Activated CD8-positive, alpha-beta T cell treated with anti-CD3 and anti-CD28 coated beads for 36 hours (primary cell): ENCODE data around the gene PTPRK. TPM values are rescaled to one million over a fixed set of nuclear protein-coding genes. Genes with fewer than 3 reads are reported as not detected.

Experiments
- ATAC-seq: fragments of 200-7000 bp; cut with Tn5 transposase; one replicate; pipeline ENCODE4 v1.10.0; 2021; ENCODE audit warnings: mild to moderate bottlenecking, moderate library complexity
- CTCF ChIA-PET: fragments of 350-600 bp; sonication (Branson Sonifier 250); formaldehyde crosslinking; loops from one replicate; lab custom pipeline; 2021; ENCODE audit warnings: antibody characterized with exemption; lab: Charles Lee
- POLR2A ChIA-PET: fragments of 350-600 bp; sonication (Branson Sonifier 250); formaldehyde crosslinking; loops from one replicate; lab custom pipeline; 2021; ENCODE audit warnings: antibody characterized with exemption; lab: Charles Lee
- DNase-seq: peaks from one replicate; pipeline ENCODE4 v3.0.0-alpha.2; 2020
- H3K27ac Mint-ChIP-seq: one replicate; pipeline ENCODE4 v1.8.0; 2021; ENCODE audit warnings: mild to moderate bottlenecking, mixed read lengths
- H3K27me3 Mint-ChIP-seq: one replicate; pipeline ENCODE4 v1.8.0; 2021; ENCODE audit warnings: mixed read lengths
- H3K36me3 Mint-ChIP-seq: one replicate; pipeline ENCODE4 v1.8.0; 2021; ENCODE audit warnings: low read depth, mixed read lengths
- H3K4me1 Mint-ChIP-seq: one replicate; pipeline ENCODE4 v1.8.0; 2021; ENCODE audit warnings: low read depth, mixed read lengths
- H3K4me3 Mint-ChIP-seq: one replicate; pipeline ENCODE4 v1.8.0; 2021; ENCODE audit warnings: mild to moderate bottlenecking, moderate library complexity, mixed read lengths
- H3K9me3 Mint-ChIP-seq: one replicate; pipeline ENCODE4 v1.8.0; 2021; ENCODE audit warnings: mixed read lengths
- intact Hi-C: fragments of 100-400 bp; cut with micrococcal nuclease; formaldehyde crosslinking; loops from one replicate; pipeline ENCODE4 v1.10.0; 2022
- total RNA-seq, 2 experiments: library from RNA; stranded (reverse); gene quantifications; one replicate each; pipeline ENCODE4 v1.2.3, GENCODE V29; 2021
- TF ChIP-seq, protein P1 (sequence below): fragments of 200-600 bp; IDR thresholded peaks from one replicate; pipeline ENCODE4 v1.8.0; 2022; ENCODE audit warnings: antibody characterized with exemption, mild to moderate bottlenecking

Gene PTPRK
- total RNA-seq, 2 experiments from 2014 or later, result 7.7 to 8.9 TPM

DNA sequence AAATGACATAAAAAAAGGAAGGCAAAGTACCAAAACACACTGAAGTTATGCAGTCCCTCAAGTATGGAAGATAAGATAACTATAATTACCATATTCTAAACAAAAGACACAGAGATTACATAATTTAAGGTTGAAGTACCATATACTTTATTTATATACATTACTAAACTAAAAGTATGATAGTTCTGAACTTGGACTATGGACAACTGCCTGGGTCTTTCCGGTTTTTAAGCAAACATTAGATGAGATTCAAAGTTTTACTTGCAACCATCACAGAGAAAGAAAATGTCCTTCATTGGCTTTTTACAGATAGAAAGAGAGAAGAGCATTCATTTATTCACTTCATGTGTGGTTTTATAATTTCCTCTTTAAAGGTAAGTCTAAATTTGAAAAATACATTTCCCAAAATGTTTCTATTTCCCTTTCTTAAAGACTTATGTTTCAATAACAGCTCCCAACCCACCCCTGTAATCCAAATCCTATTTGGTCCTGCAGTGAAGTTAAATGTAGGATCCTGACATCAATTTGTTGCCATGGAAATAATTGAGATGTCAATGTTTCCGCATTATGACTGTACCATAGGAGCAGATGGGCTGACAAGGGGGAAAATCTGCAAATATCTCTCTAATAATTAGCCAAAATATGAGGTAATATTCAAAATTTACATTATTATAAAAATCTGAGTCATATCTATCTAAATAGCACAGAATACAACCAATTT is 63.7 kb downstream of the PTPRK start:
- CTCF ChIA-PET, result no interaction called here
- Mint-ChIP-seq H3K4me1 (no peaks in the 10 kb centered on the region), H3K27me3 (no peaks in the 10 kb centered on the region), H3K9me3 (no peaks in the 10 kb centered on the region), H3K36me3 (no peaks in the 10 kb centered on the region), H3K27ac (no peak overlapping the region), H3K4me3 (no peak overlapping the region)
- ATAC-seq (no peak), DNase-seq (no peak)
- TF ChIP-seq, protein P1, sequence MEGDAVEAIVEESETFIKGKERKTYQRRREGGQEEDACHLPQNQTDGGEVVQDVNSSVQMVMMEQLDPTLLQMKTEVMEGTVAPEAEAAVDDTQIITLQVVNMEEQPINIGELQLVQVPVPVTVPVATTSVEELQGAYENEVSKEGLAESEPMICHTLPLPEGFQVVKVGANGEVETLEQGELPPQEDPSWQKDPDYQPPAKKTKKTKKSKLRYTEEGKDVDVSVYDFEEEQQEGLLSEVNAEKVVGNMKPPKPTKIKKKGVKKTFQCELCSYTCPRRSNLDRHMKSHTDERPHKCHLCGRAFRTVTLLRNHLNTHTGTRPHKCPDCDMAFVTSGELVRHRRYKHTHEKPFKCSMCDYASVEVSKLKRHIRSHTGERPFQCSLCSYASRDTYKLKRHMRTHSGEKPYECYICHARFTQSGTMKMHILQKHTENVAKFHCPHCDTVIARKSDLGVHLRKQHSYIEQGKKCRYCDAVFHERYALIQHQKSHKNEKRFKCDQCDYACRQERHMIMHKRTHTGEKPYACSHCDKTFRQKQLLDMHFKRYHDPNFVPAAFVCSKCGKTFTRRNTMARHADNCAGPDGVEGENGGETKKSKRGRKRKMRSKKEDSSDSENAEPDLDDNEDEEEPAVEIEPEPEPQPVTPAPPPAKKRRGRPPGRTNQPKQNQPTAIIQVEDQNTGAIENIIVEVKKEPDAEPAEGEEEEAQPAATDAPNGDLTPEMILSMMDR, result no peak
- intact Hi-C loops, result no loop called here
- POLR2A ChIA-PET, result no interaction called here

DNA sequence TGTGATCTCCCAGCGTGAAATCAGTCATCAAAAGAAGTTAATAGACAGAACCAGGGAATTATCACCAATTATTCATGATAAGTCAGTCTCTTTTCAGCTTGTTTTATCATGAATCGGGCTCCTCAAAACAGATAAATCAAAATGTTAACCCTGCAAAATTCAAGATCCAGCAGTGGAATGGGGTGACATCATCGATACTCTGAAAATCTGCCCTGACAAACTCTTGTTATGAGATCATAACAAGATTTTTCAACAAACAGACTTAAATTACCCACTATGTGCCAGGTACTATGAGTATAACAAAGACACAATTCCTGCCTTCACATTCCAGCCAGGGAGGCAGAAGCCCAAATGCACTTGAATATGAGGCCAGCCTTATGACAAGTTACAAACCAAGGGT is 64.4 kb downstream of the PTPRK start:
- DNase-seq, result no peak
- no peaks in the 10 kb centered on the region for H3K27me3 Mint-ChIP-seq
- H3K36me3 Mint-ChIP-seq, result no peaks in the 10 kb centered on the region
- no peak overlapping the region for H3K4me3 Mint-ChIP-seq
- TF ChIP-seq, protein P1, result no peak
- H3K27ac Mint-ChIP-seq, result no peak overlapping the region
- no peaks in the 10 kb centered on the region for H3K9me3 Mint-ChIP-seq
- ATAC-seq, result no peak
- ChIA-PET POLR2A (no interaction called here), CTCF (no interaction called here)
- intact Hi-C loops, result no loop called here
- no peaks in the 10 kb centered on the region for H3K4me1 Mint-ChIP-seq

DNA sequence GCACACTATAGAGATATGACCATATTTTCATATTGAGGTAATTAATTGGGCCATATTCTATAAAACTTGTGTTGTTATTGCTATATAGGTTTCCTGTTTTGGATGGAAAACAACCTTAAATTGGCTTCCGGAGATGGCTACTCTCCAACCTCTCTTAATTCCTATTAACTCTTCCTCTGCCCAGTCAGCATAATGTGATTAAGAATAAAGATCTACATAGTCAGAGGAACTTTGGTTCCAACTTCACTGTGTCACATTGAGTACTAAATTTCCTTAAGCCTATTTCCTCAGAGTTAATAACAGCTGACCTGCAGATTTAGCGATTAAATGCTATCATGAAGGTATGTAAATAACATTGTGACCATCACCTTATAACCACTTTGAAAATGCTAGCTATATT is 67.7 kb downstream of the PTPRK start:
- no peaks in the 10 kb centered on the region for H3K27me3 Mint-ChIP-seq
- ChIA-PET POLR2A (no interaction called here), CTCF (no interaction called here)
- H3K4me3 Mint-ChIP-seq, result no peak overlapping the region
- H3K4me1 Mint-ChIP-seq, result no peaks in the 10 kb centered on the region
- DNase-seq (no peak), ATAC-seq (no peak)
- TF ChIP-seq, protein P1, result no peak
- H3K9me3 Mint-ChIP-seq, result no peaks in the 10 kb centered on the region
- no peak overlapping the region for H3K27ac Mint-ChIP-seq
- intact Hi-C loops, result no loop called here
- no peaks in the 10 kb centered on the region for H3K36me3 Mint-ChIP-seq

DNA sequence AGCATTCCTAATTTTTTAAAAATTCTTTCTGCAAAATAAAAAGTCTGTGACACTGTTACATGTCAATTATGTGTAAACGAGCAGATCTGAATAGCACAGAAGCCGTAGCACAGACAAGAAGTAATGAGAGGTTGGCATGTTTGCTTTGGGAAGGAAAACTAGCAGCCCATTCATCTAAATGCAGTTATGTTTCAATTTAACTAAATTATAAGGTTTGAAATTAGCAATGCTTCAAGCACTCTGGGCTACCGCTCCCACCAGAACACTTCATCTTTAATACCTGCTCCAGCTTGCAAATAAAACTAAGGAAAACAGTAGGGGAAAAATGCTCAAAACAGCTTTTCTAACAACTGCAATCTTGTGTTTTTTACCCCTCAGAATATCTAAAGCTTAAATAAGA is 73.9 kb downstream of the PTPRK start:
- Mint-ChIP-seq H3K4me1 (no peaks in the 10 kb centered on the region), H3K27ac (no peak overlapping the region), H3K9me3 (no peaks in the 10 kb centered on the region), H3K36me3 (no peaks in the 10 kb centered on the region), H3K4me3 (no peak overlapping the region), H3K27me3 (no peaks in the 10 kb centered on the region)
- intact Hi-C loops, result no loop called here
- CTCF ChIA-PET, result no interaction called here
- TF ChIP-seq, protein P1, result no peak
- ATAC-seq (no peak), DNase-seq (no peak)
- POLR2A ChIA-PET, result no interaction called here

DNA sequence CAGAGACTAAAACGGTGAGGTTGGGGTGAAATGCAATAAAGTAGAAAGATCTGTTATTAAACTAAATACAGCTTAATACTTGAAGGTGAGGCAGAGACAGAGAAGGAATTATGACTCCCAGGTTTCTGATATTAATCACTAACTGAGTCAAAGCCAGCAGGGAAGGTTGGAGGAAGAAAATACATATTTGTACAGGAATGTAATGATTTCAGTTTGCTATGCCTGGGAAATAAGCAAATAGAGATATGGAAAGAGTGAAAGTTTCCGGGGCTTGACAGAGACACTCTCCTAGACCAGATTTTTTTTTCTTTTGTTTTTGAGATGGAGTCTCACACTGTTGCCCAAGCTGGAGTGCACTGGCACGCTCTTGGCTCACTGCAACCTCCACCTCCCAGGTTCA is 76.8 kb downstream of the PTPRK start:
- H3K27me3 Mint-ChIP-seq, result no peaks in the 10 kb centered on the region
- no peaks in the 10 kb centered on the region for H3K4me1 Mint-ChIP-seq
- intact Hi-C loops, result no loop called here
- H3K27ac Mint-ChIP-seq, result no peak overlapping the region
- H3K36me3 Mint-ChIP-seq, result no peaks in the 10 kb centered on the region
- H3K9me3 Mint-ChIP-seq, result no peaks in the 10 kb centered on the region
- DNase-seq (no peak), ATAC-seq (no peak)
- ChIA-PET CTCF (no interaction called here), POLR2A (interaction anchor here (0.6 kb wide), 1 partner anchor 200 kb away, joined by 3 read pairs; no protein-coding TSS in a partner anchor)
- no peak overlapping the region for H3K4me3 Mint-ChIP-seq
- TF ChIP-seq, protein P1, result no peak
